Type B pancreatic cell (in vitro differentiated cells): Measurements from ENCODE around the gene BSG. TPM values are rescaled to one million over a fixed set of nuclear protein-coding genes. Genes with fewer than 3 reads are reported as not detected.

Experiments
- DNase-seq: peaks from one replicate; pipeline ENCODE4 v3.0.0; 2021; ENCODE audit warnings: mixed read lengths; ENCODE audit not compliant: unreplicated experiment; ENCODE audit errors: extremely low spot score
- H3K27ac Mint-ChIP-seq: 2 replicates; pipeline ENCODE4 v1.8.0; 2021; ENCODE audit warnings: mild to moderate bottlenecking, mixed read lengths
- H3K27me3 Mint-ChIP-seq: 2 replicates; pipeline ENCODE4 v1.8.0; 2021; ENCODE audit warnings: mixed read lengths
- H3K36me3 Mint-ChIP-seq: 2 replicates; pipeline ENCODE4 v1.8.0; 2021; ENCODE audit warnings: mixed read lengths
- H3K4me1 Mint-ChIP-seq: one replicate; pipeline ENCODE4 v1.8.0; 2021; ENCODE audit warnings: mixed read lengths; ENCODE audit not compliant: unreplicated experiment
- H3K4me3 Mint-ChIP-seq: 2 replicates; pipeline ENCODE4 v1.8.0; 2021; ENCODE audit warnings: mild to moderate bottlenecking, mixed read lengths
- H3K9me3 Mint-ChIP-seq: 2 replicates; pipeline ENCODE4 v1.8.0; 2021; ENCODE audit warnings: mixed read lengths
- total RNA-seq: library from RNA; stranded (reverse); gene quantifications from 2 replicates; pipeline ENCODE4 v1.2.1, GENCODE V29; 2021; ENCODE audit warnings: low replicate concordance
- TF ChIP-seq, protein P1 (sequence below): fragments of 200-600 bp; sonication (generic); conservative IDR thresholded peaks from 2 replicates; pipeline ENCODE4 v1.5.0; 2021; ENCODE audit warnings: antibody characterized with exemption, mild to moderate bottlenecking

The BSG gene
- total RNA-seq, 1 donor from 2014 or later, result 522 TPM

DNA sequence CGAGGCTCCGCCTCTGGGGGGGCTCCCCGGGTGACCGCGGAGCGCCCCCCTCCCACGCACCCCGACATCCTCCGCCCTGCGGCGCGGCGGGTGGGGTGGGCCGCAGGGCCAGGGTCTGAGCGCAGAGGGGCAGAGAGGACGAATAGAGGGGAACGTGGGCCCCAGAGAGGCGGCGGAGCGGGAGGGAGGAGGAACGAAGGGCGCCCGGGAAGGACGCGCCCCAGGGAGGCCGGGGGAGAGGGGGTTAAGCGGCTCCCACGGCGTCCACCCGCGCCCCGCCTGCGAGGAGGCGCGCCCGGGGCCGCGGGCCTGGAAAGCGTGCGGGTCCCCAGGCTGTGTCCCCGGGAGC is 18.3 kb downstream of the BSG start:
- Mint-ChIP-seq H3K9me3 (no peaks in the 10 kb centered on the region), H3K4me3 (no peak overlapping the region), H3K36me3 (no peaks in the 10 kb centered on the region), H3K27me3 (peaks cover 59% of the 10 kb centered on the region), H3K4me1 (no peaks in the 10 kb centered on the region), H3K27ac (no peak overlapping the region)
- DNase-seq, result no peak
- TF ChIP-seq, protein P1, sequence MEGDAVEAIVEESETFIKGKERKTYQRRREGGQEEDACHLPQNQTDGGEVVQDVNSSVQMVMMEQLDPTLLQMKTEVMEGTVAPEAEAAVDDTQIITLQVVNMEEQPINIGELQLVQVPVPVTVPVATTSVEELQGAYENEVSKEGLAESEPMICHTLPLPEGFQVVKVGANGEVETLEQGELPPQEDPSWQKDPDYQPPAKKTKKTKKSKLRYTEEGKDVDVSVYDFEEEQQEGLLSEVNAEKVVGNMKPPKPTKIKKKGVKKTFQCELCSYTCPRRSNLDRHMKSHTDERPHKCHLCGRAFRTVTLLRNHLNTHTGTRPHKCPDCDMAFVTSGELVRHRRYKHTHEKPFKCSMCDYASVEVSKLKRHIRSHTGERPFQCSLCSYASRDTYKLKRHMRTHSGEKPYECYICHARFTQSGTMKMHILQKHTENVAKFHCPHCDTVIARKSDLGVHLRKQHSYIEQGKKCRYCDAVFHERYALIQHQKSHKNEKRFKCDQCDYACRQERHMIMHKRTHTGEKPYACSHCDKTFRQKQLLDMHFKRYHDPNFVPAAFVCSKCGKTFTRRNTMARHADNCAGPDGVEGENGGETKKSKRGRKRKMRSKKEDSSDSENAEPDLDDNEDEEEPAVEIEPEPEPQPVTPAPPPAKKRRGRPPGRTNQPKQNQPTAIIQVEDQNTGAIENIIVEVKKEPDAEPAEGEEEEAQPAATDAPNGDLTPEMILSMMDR, result no peak

DNA sequence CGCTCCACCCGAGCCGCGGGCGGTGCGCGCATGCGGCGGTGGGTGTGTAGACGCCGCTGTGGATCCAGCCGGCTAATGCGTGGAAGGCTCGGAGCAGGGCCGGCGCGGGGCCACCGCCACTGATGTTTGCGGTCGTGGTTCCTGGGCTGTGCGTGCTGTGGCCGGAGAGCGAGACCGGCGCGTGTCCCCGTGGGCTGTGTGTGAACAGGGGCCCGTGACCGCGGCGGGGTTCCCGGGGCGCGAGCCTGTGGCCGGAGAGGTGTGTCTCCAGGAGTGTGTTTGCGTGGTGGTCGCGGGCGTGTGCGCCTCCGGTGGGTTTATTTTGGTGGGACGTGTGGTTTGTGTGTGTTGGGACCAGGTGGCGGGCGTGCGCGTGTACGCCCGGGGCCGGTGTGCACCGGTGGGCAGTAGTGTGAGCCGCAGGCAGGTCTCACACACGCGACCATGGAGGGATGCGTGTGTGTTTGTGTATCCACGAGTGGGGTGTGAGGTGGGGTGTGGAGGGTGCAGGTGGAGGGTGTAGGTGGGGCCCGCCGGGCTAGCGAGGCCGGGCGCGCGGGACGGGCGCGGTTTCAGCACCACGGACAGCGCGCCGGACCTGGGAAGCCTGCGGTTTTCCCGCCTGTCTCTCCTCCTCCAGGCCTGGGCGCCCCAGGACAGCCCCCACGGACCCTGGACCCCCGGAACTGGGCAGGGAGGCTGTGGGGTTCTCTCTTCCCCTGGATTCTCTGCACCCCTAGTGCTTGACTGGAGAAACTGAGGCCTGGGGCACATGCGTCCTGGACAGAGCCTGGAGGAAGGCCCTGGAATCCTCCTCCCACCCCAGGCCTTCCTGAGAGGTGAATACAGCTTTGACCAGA is 18.9 kb downstream of the BSG start:
- TF ChIP-seq, protein P1, result no peak
- H3K9me3 Mint-ChIP-seq, result no peaks in the 10 kb centered on the region
- H3K27ac Mint-ChIP-seq, result no peak overlapping the region
- peak overlapping the region; percentile 63 for H3K4me3 Mint-ChIP-seq
- peaks cover 58% of the 10 kb centered on the region for H3K27me3 Mint-ChIP-seq
- no peaks in the 10 kb centered on the region for H3K4me1 Mint-ChIP-seq
- no peaks in the 10 kb centered on the region for H3K36me3 Mint-ChIP-seq
- DNase-seq, result no peak

DNA sequence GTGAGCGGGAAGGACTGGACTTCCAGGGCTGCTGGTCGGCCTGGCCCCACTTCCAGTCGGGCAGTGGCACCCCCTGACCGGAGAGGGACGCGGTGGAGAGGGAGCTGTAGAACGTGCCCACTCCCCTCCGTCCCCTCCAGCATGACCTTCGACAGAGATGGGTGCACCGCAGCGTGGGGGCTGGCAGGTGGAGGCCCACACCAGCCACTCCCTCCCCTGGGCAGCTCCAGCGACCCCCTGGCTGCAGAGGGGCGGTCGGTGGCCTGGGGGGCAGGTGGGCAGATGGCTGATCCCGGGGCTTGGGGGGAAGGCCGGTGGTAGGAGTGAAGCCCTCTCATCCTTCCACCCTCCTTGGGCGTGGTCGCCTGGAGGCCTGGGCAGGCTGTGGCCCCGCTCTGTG is 19.7 kb downstream of the BSG start:
- no peak overlapping the region for H3K4me3 Mint-ChIP-seq
- H3K27me3 Mint-ChIP-seq, result peaks cover 54% of the 10 kb centered on the region

DNA sequence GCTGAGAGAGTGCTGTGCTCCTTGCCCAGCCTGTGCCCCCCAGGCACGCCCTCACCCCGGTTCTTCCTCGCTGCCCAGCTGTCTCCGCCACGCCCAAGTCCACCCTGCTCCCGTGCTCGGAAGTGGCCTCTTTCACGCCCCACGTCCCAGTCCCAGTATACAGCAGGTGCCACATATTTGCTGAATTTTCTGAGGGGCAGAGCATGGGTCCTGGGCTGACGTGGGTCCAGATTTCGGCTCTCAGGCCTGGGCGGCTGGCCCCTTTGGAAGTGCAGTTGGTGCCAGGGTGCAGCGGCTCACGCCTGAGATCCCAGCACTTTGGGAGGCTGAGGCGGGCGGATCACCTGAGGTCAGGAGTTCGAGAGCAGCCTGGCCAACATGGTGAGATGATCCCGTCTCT is 20.7 kb downstream of the BSG start:
- no peaks in the 10 kb centered on the region for H3K9me3 Mint-ChIP-seq
- no peak overlapping the region for H3K4me3 Mint-ChIP-seq
- H3K36me3 Mint-ChIP-seq, result no peaks in the 10 kb centered on the region
- no peaks in the 10 kb centered on the region for H3K4me1 Mint-ChIP-seq
- TF ChIP-seq, protein P1, result no peak
- H3K27ac Mint-ChIP-seq, result no peak overlapping the region
- H3K27me3 Mint-ChIP-seq, result peaks cover 51% of the 10 kb centered on the region
- DNase-seq, result no peak

More for the DNA sequence above, 19.7 kb downstream of the BSG start:
- no peaks in the 10 kb centered on the region for H3K36me3 Mint-ChIP-seq
- no peak for DNase-seq
- H3K4me1 Mint-ChIP-seq, result no peaks in the 10 kb centered on the region
- TF ChIP-seq, protein P1, result no peak
- no peaks in the 10 kb centered on the region for H3K9me3 Mint-ChIP-seq
- H3K27ac Mint-ChIP-seq, result no peak overlapping the region

DNA sequence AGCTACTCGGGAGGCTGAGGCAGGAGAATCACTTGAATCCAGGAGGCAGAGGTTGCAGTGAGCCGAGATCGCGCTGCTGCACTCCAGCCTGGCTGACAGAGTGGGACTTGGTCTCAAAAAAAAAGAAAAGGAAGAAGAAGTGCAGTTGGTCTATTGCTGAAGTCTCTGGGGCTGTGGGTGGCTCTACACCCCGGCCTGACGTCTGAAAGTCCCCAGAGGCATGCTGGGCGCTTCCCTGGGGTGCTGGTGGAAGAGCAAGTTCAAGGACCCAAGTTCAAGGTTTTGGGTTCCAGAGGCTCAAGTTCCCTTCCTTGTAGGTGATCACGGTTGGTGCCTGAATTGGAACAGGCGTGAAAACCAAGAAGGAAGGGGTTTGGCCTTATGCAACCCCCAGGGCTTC is 21.1 kb downstream of the BSG start:
- no peak for DNase-seq
- Mint-ChIP-seq H3K4me3 (no peak overlapping the region), H3K27ac (no peak overlapping the region), H3K9me3 (no peaks in the 10 kb centered on the region), H3K4me1 (no peaks in the 10 kb centered on the region), H3K36me3 (no peaks in the 10 kb centered on the region), H3K27me3 (peaks cover 49% of the 10 kb centered on the region)
- TF ChIP-seq, protein P1, result no peak
